A172 (cell line): ENCODE measurements around the gene ZDHHC24. TPM values are rescaled to one million over a fixed set of nuclear protein-coding genes. Genes with fewer than 3 reads are reported as not detected.

Experiments used
- DNase-seq: peaks from one replicate; pipeline ENCODE4 v3.0.0-alpha.2; 2015; ENCODE audit warnings: low spot score
- total RNA-seq: library from RNA; depleted of rRNA; stranded (reverse); fragments of >200 nt; shearing (Covaris generic); gene quantifications from 2 replicates; pipeline ENCODE4 v1.2.3, GENCODE V29; 2014; rRNA removed

Gene ZDHHC24
- total RNA-seq, 1 experiment from 2014 or later, result 21.5 TPM

DNA sequence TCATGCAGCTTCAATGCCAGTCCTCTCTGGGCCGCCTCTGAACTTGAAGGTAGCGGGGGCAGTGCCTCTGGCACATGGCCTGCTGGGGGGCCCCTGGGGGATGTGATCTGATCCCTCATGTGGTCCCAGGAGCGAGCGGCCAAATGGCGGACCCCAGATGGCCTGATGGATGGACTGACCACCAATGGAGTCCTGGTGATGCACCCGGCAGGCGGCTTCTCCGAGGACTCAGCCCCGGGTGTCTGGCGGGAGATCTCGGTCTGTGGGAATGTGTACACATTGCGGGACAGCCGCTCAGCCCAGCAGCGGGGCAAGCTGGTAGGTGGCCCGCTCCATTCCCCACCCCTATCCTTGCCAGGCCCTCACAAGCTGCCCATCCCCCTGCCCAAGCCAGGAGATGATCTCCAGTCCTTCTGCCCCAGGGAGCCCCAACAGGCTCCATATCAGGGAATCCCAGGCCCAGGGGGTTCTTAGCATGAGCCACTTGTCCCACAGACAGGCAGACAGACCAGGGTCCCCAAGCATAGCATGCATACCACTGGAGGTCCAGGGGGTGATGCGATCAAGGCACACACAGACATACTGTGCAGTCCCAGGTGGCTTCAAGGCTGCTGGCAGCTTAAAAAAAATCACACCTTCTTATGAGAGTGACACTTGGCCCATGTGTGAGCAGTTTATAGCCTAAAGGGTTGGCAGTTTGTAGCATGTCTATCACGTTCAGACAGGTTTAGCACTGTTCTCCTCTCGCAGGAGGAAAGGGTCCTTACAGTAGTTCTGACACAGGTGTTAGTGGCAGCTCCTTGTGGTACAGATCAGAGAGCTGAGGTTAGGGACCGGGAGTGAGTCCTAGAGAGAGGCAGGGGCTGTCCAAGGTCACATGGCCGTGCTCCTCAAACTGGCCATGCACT is 72.0 kb downstream of the ZDHHC24 start:
- no peak for DNase-seq

DNA sequence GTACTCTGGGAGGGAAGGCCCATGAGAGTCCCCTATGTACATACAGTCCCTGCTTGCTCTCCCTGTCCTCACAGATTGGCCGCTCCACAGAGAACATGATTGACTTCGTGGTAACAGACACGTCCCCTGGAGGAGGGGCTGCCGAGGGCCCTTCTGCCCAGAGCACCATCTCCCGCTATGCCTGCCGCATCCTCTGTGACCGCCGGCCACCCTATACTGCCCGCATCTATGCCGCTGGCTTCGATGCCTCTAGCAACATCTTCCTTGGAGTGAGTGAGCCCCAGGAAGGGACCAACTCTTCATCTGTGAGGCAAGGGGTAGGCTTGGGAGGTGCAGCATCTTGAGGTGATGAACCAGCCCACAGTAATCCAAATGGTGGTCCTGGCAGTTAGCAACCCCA is 72.7 kb downstream of the ZDHHC24 start:
- no peak for DNase-seq

DNA sequence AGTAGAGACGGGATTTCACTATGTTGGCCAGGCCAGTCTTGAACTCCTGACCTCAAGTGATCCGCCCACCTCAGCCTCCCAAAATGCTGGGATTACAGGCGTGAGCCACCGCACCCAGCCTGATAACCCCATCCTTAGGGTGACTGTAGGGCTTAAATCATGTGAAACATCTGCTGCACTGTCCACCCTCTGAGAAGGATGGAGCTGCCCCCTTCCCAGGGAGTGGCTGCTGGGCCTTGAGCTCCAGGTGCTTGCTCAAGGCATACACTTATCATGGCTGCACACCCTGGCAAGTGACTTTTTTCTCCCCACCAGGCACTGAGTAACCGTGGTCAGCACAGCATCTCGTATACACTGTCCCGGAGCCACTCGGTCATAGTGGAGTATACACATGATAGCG is 73.8 kb downstream of the ZDHHC24 start:
- DNase-seq, result no peak

DNA sequence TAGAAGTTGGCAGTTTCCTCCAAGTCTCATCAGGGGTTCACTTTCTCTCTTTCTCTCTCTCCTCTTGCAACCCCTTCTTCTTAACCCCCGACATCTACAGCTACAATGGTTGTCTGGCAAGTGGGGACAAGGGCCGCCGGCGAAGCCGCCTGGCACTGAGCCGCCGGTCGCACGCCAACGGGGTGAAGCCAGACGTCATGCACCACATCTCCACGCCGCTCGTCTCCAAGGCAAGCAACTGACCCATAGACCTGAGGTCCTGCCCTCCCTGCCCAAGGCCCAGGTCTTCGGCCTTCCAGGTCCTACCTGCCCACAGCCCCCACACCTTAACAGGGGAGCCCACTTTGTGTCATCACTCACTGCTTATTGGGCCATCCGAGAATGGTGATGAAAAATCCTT is 74.7 kb downstream of the ZDHHC24 start:
- DNase-seq, result no peak

Other genes with a start within 250 kb of the ZDHHC24 start
- not detected in 2 replicates for gene CD248, start 229.0 kb downstream of the ZDHHC24 start, total RNA-seq
- 15.6 and 15.7 TPM in 2 replicates for gene RIN1, start 209.6 kb downstream of the ZDHHC24 start, total RNA-seq
- 95.8 and 104 TPM in 2 replicates for gene BRMS1, start 200.9 kb downstream of the ZDHHC24 start, total RNA-seq
- 47.0 and 54.1 TPM in 2 replicates for gene B4GAT1, start 198.4 kb downstream of the ZDHHC24 start, total RNA-seq
- not detected in 2 replicates for gene SLC29A2, start 174.3 kb downstream of the ZDHHC24 start, total RNA-seq
- gene NPAS4, start 125.0 kb downstream of the ZDHHC24 start, total RNA-seq, result not detected in 2 replicates
- 80.0 and 127 TPM in 2 replicates for gene MRPL11, start 107.2 kb downstream of the ZDHHC24 start, total RNA-seq
- gene PELI3, start 79.1 kb downstream of the ZDHHC24 start, total RNA-seq, result 13.3 and 16.1 TPM in 2 replicates
- 76.7 and 79.7 TPM in 2 replicates for gene DPP3, start 65.6 kb downstream of the ZDHHC24 start, total RNA-seq
- gene BBS1, start 35.4 kb downstream of the ZDHHC24 start, total RNA-seq, result 14.7 and 22.0 TPM in 2 replicates
- 11.2 TPM in 1 of 2 replicates, not detected in the other for gene ACTN3, start 855 bp upstream of the ZDHHC24 start, total RNA-seq
- gene CTSF, start 22.6 kb upstream of the ZDHHC24 start, total RNA-seq, result 1.6 and 7.8 TPM in 2 replicates
- gene CCDC87, start 47.0 kb upstream of the ZDHHC24 start, total RNA-seq, result 0.31 and 1.2 TPM in 2 replicates
- 12.4 and 16.6 TPM in 2 replicates for gene CCS, start 47.1 kb upstream of the ZDHHC24 start, total RNA-seq
- gene RBM14, start 70.6 kb upstream of the ZDHHC24 start, total RNA-seq, result 42.8 and 43.4 TPM in 2 replicates
- gene RBM4, start 92.7 kb upstream of the ZDHHC24 start, total RNA-seq, result 92.5 and 94.1 TPM in 2 replicates
- 24.9 and 27.7 TPM in 2 replicates for gene RBM4B, start 131.8 kb upstream of the ZDHHC24 start, total RNA-seq
- gene SPTBN2, start 183.2 kb upstream of the ZDHHC24 start, total RNA-seq, result 31.6 and 33.4 TPM in 2 replicates